WTC11 (cell line): ENCODE results near the gene RETN. TPM values are rescaled to one million over a fixed set of nuclear protein-coding genes. Genes with fewer than 3 reads are reported as not detected.

ENCODE experiments used
- ARID4B ChIP-seq: sonication (generic); formaldehyde crosslinking; IDR thresholded peaks from 2 replicates; pipeline ENCODE4 v1.8.0; 2023; ENCODE audit warnings: missing genetic modification reagents, mild to moderate bottlenecking, borderline replicate concordance
- ATF2 ChIP-seq: sonication (generic); formaldehyde crosslinking; IDR thresholded peaks from 2 replicates; pipeline ENCODE4 v1.8.1; 2022; ENCODE audit warnings: low read depth, missing genetic modification reagents, borderline replicate concordance
- CDX4 ChIP-seq: fragments of 250-450 bp; sonication (Bioruptor Pico); IDR thresholded peaks from 2 replicates; pipeline ENCODE4 v1.9.0; 2021; ENCODE audit warnings: moderate library complexity, mild to moderate bottlenecking, inconsistent platforms, borderline replicate concordance
- CREM ChIP-seq: sonication (generic); formaldehyde crosslinking; IDR thresholded peaks from 2 replicates; pipeline ENCODE4 v1.8.1; 2022; ENCODE audit warnings: mild to moderate bottlenecking, missing genetic modification reagents, moderate library complexity
- CTCF ChIP-seq: fragments of 200-600 bp; IDR thresholded peaks from 2 replicates; pipeline ENCODE4 v1.8.0; 2022; ENCODE audit warnings: antibody characterized with exemption
- ETV6 ChIP-seq: sonication (generic); formaldehyde crosslinking; IDR thresholded peaks from 2 replicates; pipeline ENCODE4 v1.8.1; 2022; ENCODE audit warnings: mild to moderate bottlenecking, missing genetic modification reagents
- IRF1 ChIP-seq: sonication (generic); formaldehyde crosslinking; IDR thresholded peaks from 2 replicates; pipeline ENCODE4 v1.8.0; 2023; ENCODE audit warnings: missing genetic modification reagents
- JAZF1 ChIP-seq: fragments of 250-450 bp; sonication (Bioruptor Pico); IDR thresholded peaks from 2 replicates; pipeline ENCODE4 v1.9.0; 2021; ENCODE audit warnings: moderate library complexity, mild to moderate bottlenecking, inconsistent platforms
- NFYB ChIP-seq: sonication (generic); formaldehyde crosslinking; conservative IDR thresholded peaks from 2 replicates; pipeline ENCODE4 v1.8.0; 2022; ENCODE audit warnings: low read depth, missing genetic modification reagents
- OVOL2 ChIP-seq: fragments of 250-450 bp; sonication (Bioruptor Pico); IDR thresholded peaks from 2 replicates; pipeline ENCODE4 v1.9.0; 2021; ENCODE audit warnings: mild to moderate bottlenecking, borderline replicate concordance
- PREB ChIP-seq: sonication (generic); formaldehyde crosslinking; IDR thresholded peaks from 2 replicates; pipeline ENCODE4 v1.8.1; 2022; ENCODE audit warnings: mild to moderate bottlenecking, missing genetic modification reagents, moderate library complexity, borderline replicate concordance
- SMAD4 ChIP-seq: sonication (generic); formaldehyde crosslinking; IDR thresholded peaks from 2 replicates; pipeline ENCODE4 v1.8.0; 2022; ENCODE audit warnings: mild to moderate bottlenecking, missing genetic modification reagents
- SOX15 ChIP-seq: fragments of 250-450 bp; sonication (Bioruptor Pico); IDR thresholded peaks from 2 replicates; pipeline ENCODE4 v1.9.0; 2021; ENCODE audit warnings: mild to moderate bottlenecking
- ZBTB43 ChIP-seq: sonication (generic); formaldehyde crosslinking; IDR thresholded peaks from 2 replicates; pipeline ENCODE4 v1.8.1; 2023; ENCODE audit warnings: mild to moderate bottlenecking, missing genetic modification reagents
- ZNF263 ChIP-seq: sonication (generic); formaldehyde crosslinking; IDR thresholded peaks from 2 replicates; pipeline ENCODE4 v1.8.1; 2022; ENCODE audit warnings: low read depth, mild to moderate bottlenecking, moderate library complexity, missing genetic modification reagents
- ZNF281 ChIP-seq: sonication (generic); formaldehyde crosslinking; IDR thresholded peaks from 2 replicates; pipeline ENCODE4 v1.8.0; 2023; ENCODE audit warnings: mild to moderate bottlenecking, missing genetic modification reagents
- ZNF425 ChIP-seq: fragments of 250-450 bp; sonication (Bioruptor Pico); conservative IDR thresholded peaks from 2 replicates; pipeline ENCODE4 v1.9.0; 2021; ENCODE audit warnings: mild to moderate bottlenecking
- ZNF512 ChIP-seq: sonication (generic); formaldehyde crosslinking; IDR thresholded peaks from 2 replicates; pipeline ENCODE4 v1.8.1; 2022; ENCODE audit warnings: missing genetic modification reagents, borderline replicate concordance
- total RNA-seq: library from RNA; stranded (reverse); gene quantifications from 3 replicates; pipeline ENCODE4 v1.2.3, GENCODE V29; 2021

RETN gene
- total RNA-seq, 1 experiment from 2014 or later: not detected

GRCh38 chr19:7636691-7637373 lies 32.0 kb upstream of the RETN start, which contains the start of gene STXBP2 (continued):
- TF ChIP-seq ZNF281 (CRISPR knock-in tag) (peak; percentile 97), ARID4B (CRISPR knock-in tag) (0 out of 2 replicates have a peak, but pooled peaks have one; percentile 33), ZBTB43 (CRISPR knock-in tag) (peak; percentile 96; the same call in 1 of the 2 replicates), IRF1 (CRISPR knock-in tag) (peak; percentile 88), ZNF512 (CRISPR knock-in tag) (0 out of 2 replicates have a peak, but pooled peaks have one; percentile 49), ETV6 (CRISPR knock-in tag) (peak; percentile 95), ZNF425 (CRISPR knock-in tag) (no peak), ATF2 (CRISPR knock-in tag) (peak; percentile 91), PREB (CRISPR knock-in tag) (peak; percentile 83; the same call in 1 of the 2 replicates), JAZF1 (CRISPR knock-in tag) (no peak), NFYB (CRISPR knock-in tag) (peak; percentile 56), OVOL2 (no peak), CREM (CRISPR knock-in tag) (peak; percentile 65; the same call in 1 of the 2 replicates), CDX4 (CRISPR knock-in tag) (no peak), ZNF263 (CRISPR knock-in tag) (peak; percentile 76), SMAD4 (CRISPR knock-in tag) (no peak; the same call in 1 of the 2 replicates), SOX15 (CRISPR knock-in tag) (no peak), CTCF (no peak)
